ENCODE measurements around the gene GAGE12E. TPM values are rescaled to one million over a fixed set of nuclear protein-coding genes. Genes with fewer than 3 reads are reported as not detected.
"Not testable (repeated sequence)": the region's sequence is repeated elsewhere in the genome, so short reads cannot be mapped to it uniquely, and the experiment has no call there.

Gene GAGE12E
- total RNA-seq (2016; rRNA removed; fragmentation: Illumina TruSeq; extraction: Trizol) (not detected in 2 replicates), polyA plus RNA-seq (2011; rRNA removed) (not detected in 2 replicates), polyA minus RNA-seq (2011; rRNA and poly(A)+ RNA removed; ENCODE audit: low replicate concordance) (not detected in 2 replicates), Bru-seq, nascent RNA (not detected), BruChase-seq, experiment 1, labeled RNA remaining after a 6-hour chase (not detected), BruChase-seq, experiment 2, labeled RNA remaining after a 2-hour chase (not detected)
- not detected in 2 replicates for total RNA-seq (2016; cell fraction: cytosol; rRNA removed; fragmentation: Illumina TruSeq; extraction: Trizol; ENCODE audit: low read depth)
- not detected in 2 replicates for total RNA-seq (2016; cell fraction: insoluble cytoplasmic fraction; rRNA removed; fragmentation: Illumina TruSeq; extraction: Trizol)
- not detected in 2 replicates for total RNA-seq (2016; cell fraction: membrane; rRNA removed; fragmentation: Illumina TruSeq; extraction: Trizol)
- not detected in 2 replicates for total RNA-seq (2016; cell fraction: nucleus; rRNA removed; fragmentation: Illumina TruSeq; extraction: Trizol)
- polyA plus RNA-seq (2011; cell fraction: cytosol; rRNA removed) = not detected in 2 replicates
- polyA plus RNA-seq (2011; cell fraction: nucleus; rRNA removed) = not detected in 2 replicates
- polyA plus RNA-seq (2012) = not detected in 2 replicates
- polyA plus RNA-seq (2016; cell fraction: cytosol; fragmentation: Illumina TruSeq; extraction: Trizol; ENCODE audit: low read depth) = not detected in 2 replicates
- polyA plus RNA-seq (2016; cell fraction: insoluble cytoplasmic fraction; fragmentation: Illumina TruSeq; extraction: Trizol; ENCODE audit: low read depth) = not detected in 2 replicates
- polyA plus RNA-seq (2016; cell fraction: membrane; fragmentation: Illumina TruSeq; extraction: Trizol; ENCODE audit: low read depth) = not detected in 2 replicates
- not detected in 2 replicates for polyA plus RNA-seq (2016; cell fraction: nucleus; fragmentation: Illumina TruSeq; extraction: Trizol; ENCODE audit: insufficient read depth, low read depth)
- polyA minus RNA-seq (2011; cell fraction: cytosol; rRNA and poly(A)+ RNA removed) = not detected in 2 replicates
- polyA minus RNA-seq (2011; cell fraction: nucleus; rRNA and poly(A)+ RNA removed) = not detected in 2 replicates
- long read RNA-seq, experiment 1 = 0 reads
- long read RNA-seq, experiment 2 = 0 reads

GRCh38 chrX:49550989-49551388 lies at the start of gene GAGE12E:
TSS of gene GAGE12E (plus strand) at chrX:49551289. CDS start at chrX:49552444, 1,155 bp downstream.
- H3K4me3 ChIP-seq (replicated peaks in 1 of 3; ENCODE audit: insufficient read depth in 1 of 3, low read depth in 2 of 3, low read length in 3 of 3); H3K27ac ChIP-seq (ENCODE audit: extremely low read length, insufficient read depth, low read length); CTCF ChIA-PET (ENCODE audit: low intra/inter-chr PET ratio, low total read pairs); POLR2A ChIA-PET; BruUV-seq (replicated peaks); H3K4me1 ChIP-seq (ENCODE audit: insufficient read depth, low read length); H3K79me2 ChIP-seq (ENCODE audit: insufficient read depth, low read length); H3K27me3 ChIP-seq (ENCODE audit: control insufficient read depth in 1 of 2, insufficient read depth in 2 of 2, low read length in 2 of 2); intact Hi-C loops (cut with micrococcal nuclease; ENCODE audit: unreplicated experiment); H3K9me3 ChIP-seq (ENCODE audit: low read length); DNase-seq (ENCODE audit: low spot score); H3K4me2 ChIP-seq (ENCODE audit: low read depth, low read length); H3K36me3 ChIP-seq (replicated peaks in 1 of 2; ENCODE audit: control insufficient read depth in 1 of 2, insufficient read depth in 2 of 2, low read length in 2 of 2); H4K20me1 ChIP-seq (ENCODE audit: insufficient read depth, low read length); H3K9ac ChIP-seq (ENCODE audit: insufficient read depth, low read depth, low read length); FAIRE-seq; ATAC-seq; H2AFZ ChIP-seq (ENCODE audit: low read length); in situ Hi-C loops (cut with HindIII; ENCODE audit: extremely low pct_ligation_motif_present, low pct_unique_long_range_greater_than_20kb): not testable (repeated sequence)
- WGBS (ENCODE audit: low lambda C conversion rate) = no CpG with 5 or more reads among the region's 16 CpGs

DNA sequence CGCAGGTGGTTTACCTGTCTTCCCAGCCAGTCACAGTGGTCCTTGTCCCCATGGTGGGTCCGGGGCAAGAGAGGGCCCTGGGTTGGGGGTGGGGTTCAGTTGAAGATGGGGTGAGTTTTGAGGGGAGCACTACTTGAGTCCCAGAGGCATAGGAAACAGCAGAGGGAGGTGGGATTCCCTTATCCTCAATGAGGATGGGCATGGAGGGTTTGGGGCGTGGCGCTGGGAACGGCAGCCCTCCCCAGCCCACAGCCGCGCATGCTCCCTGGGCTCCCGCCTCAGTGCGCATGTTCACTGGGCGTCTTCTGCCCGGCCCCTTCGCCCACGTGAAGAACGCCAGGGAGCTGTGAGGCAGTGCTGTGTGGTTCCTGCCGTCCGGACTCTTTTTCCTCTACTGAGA lies 19.2 kb upstream of the GAGE12E start, which contains the start of gene GAGE12C:
TSS of gene GAGE12C (plus strand) at position 301 of the 400 bp plus-strand sequence. CDS start 1,155 bp downstream, outside the sequence.
- H3K4me1 ChIP-seq (ENCODE audit: insufficient read depth, low read length); H3K4me2 ChIP-seq (ENCODE audit: low read depth, low read length); H3K4me3 ChIP-seq (replicated peaks in 1 of 3; ENCODE audit: insufficient read depth in 1 of 3, low read depth in 2 of 3, low read length in 3 of 3); H3K36me3 ChIP-seq (replicated peaks in 1 of 2; ENCODE audit: control insufficient read depth in 1 of 2, insufficient read depth in 2 of 2, low read length in 2 of 2); in situ Hi-C loops (cut with HindIII; ENCODE audit: extremely low pct_ligation_motif_present, low pct_unique_long_range_greater_than_20kb); intact Hi-C loops (cut with micrococcal nuclease; ENCODE audit: unreplicated experiment); H4K20me1 ChIP-seq (ENCODE audit: insufficient read depth, low read length); H2AFZ ChIP-seq (ENCODE audit: low read length); H3K9ac ChIP-seq (ENCODE audit: insufficient read depth, low read depth, low read length); ATAC-seq; POLR2A ChIA-PET; H3K27me3 ChIP-seq (ENCODE audit: control insufficient read depth in 1 of 2, insufficient read depth in 2 of 2, low read length in 2 of 2); DNase-seq (ENCODE audit: low spot score); H3K9me3 ChIP-seq (ENCODE audit: low read length); BruUV-seq (replicated peaks); CTCF ChIA-PET (ENCODE audit: low intra/inter-chr PET ratio, low total read pairs); H3K27ac ChIP-seq (ENCODE audit: extremely low read length, insufficient read depth, low read length); H3K79me2 ChIP-seq (ENCODE audit: insufficient read depth, low read length); FAIRE-seq: not testable (repeated sequence)
- no CpG with 5 or more reads among the region's 16 CpGs for WGBS (ENCODE audit: low lambda C conversion rate)

GRCh38 chrX:49541433-49541832 lies 9.7 kb upstream of the GAGE12E start, which contains the start of gene GAGE12D:
TSS of gene GAGE12D (plus strand) at chrX:49541733. CDS start at chrX:49542888, 1,155 bp downstream.
- FAIRE-seq; H3K9me3 ChIP-seq (ENCODE audit: low read length); H3K27me3 ChIP-seq (ENCODE audit: control insufficient read depth in 1 of 2, insufficient read depth in 2 of 2, low read length in 2 of 2); POLR2A ChIA-PET; intact Hi-C loops (cut with micrococcal nuclease; ENCODE audit: unreplicated experiment); H3K79me2 ChIP-seq (ENCODE audit: insufficient read depth, low read length); H3K4me2 ChIP-seq (ENCODE audit: low read depth, low read length); ATAC-seq; H3K4me1 ChIP-seq (ENCODE audit: insufficient read depth, low read length); DNase-seq (ENCODE audit: low spot score); H3K9ac ChIP-seq (ENCODE audit: insufficient read depth, low read depth, low read length); H3K4me3 ChIP-seq (replicated peaks in 1 of 3; ENCODE audit: insufficient read depth in 1 of 3, low read depth in 2 of 3, low read length in 3 of 3); H4K20me1 ChIP-seq (ENCODE audit: insufficient read depth, low read length); in situ Hi-C loops (cut with HindIII; ENCODE audit: extremely low pct_ligation_motif_present, low pct_unique_long_range_greater_than_20kb); H3K36me3 ChIP-seq (replicated peaks in 1 of 2; ENCODE audit: control insufficient read depth in 1 of 2, insufficient read depth in 2 of 2, low read length in 2 of 2); CTCF ChIA-PET (ENCODE audit: low intra/inter-chr PET ratio, low total read pairs); H2AFZ ChIP-seq (ENCODE audit: low read length); BruUV-seq (replicated peaks); H3K27ac ChIP-seq (ENCODE audit: extremely low read length, insufficient read depth, low read length): not testable (repeated sequence)
- WGBS (ENCODE audit: low lambda C conversion rate) = no CpG with 5 or more reads among the region's 16 CpGs

GRCh38 chrX:49560542-49560941 lies 9.5 kb downstream of the GAGE12E start, which contains the start of gene GAGE12F:
TSS of gene GAGE12F (plus strand) at chrX:49560842. CDS start at chrX:49561997, 1,155 bp downstream.
- CTCF ChIA-PET (ENCODE audit: low intra/inter-chr PET ratio, low total read pairs) = not testable (repeated sequence)

More at GRCh38 chrX:49560542-49560941, 9.5 kb downstream of the GAGE12E start, which contains the start of gene GAGE12F:
- BruUV-seq (replicated peaks); in situ Hi-C loops (cut with HindIII; ENCODE audit: extremely low pct_ligation_motif_present, low pct_unique_long_range_greater_than_20kb); intact Hi-C loops (cut with micrococcal nuclease; ENCODE audit: unreplicated experiment); H4K20me1 ChIP-seq (ENCODE audit: insufficient read depth, low read length); H3K4me2 ChIP-seq (ENCODE audit: low read depth, low read length); H3K9ac ChIP-seq (ENCODE audit: insufficient read depth, low read depth, low read length); H3K4me3 ChIP-seq (replicated peaks in 1 of 3; ENCODE audit: insufficient read depth in 1 of 3, low read depth in 2 of 3, low read length in 3 of 3); H3K27ac ChIP-seq (ENCODE audit: extremely low read length, insufficient read depth, low read length); FAIRE-seq; H3K4me1 ChIP-seq (ENCODE audit: insufficient read depth, low read length); H3K36me3 ChIP-seq (replicated peaks in 1 of 2; ENCODE audit: control insufficient read depth in 1 of 2, insufficient read depth in 2 of 2, low read length in 2 of 2); H3K79me2 ChIP-seq (ENCODE audit: insufficient read depth, low read length); ATAC-seq; DNase-seq (ENCODE audit: low spot score); POLR2A ChIA-PET; H3K9me3 ChIP-seq (ENCODE audit: low read length); H2AFZ ChIP-seq (ENCODE audit: low read length); H3K27me3 ChIP-seq (ENCODE audit: control insufficient read depth in 1 of 2, insufficient read depth in 2 of 2, low read length in 2 of 2): not testable (repeated sequence)
- no CpG with 5 or more reads among the region's 16 CpGs for WGBS (ENCODE audit: low lambda C conversion rate)
